ENCODE data around the gene KRT72. TPM values are rescaled to one million over a fixed set of nuclear protein-coding genes. Genes with fewer than 3 reads are reported as not detected.

The KRT72 gene
- total RNA-seq, 4 donors from 2014 or later = not detected

GRCh38 chr12:52631264-52631663 is 30.0 kb upstream of the KRT72 start:
- Histone ChIP-seq H3K27ac (replicated peaks in 1 of 4) (no peak overlapping the region), H3K9me3 (no peaks in the 10 kb centered on the region), H3K27me3 (no peaks in the 10 kb centered on the region), H3K4me1 (peaks cover 0 to 19% (median 12%) of the 10 kb centered on the region in 4 donors), H3K4me3 (no peak overlapping the region), H3K36me3 (no peaks in the 10 kb centered on the region)
- no peak for TF ChIP-seq CTCF (IDR thresholded peaks at IDR 0.05)
- no peak for TF ChIP-seq POLR2A (IDR thresholded peaks at IDR 0.05; ENCODE audit: low read depth)
- no peak for TF ChIP-seq POLR2AphosphoS5 (IDR thresholded peaks at IDR 0.05)
- TF ChIP-seq EP300 (IDR thresholded peaks at IDR 0.05) = no peak
- intact Hi-C loops (cut with DNase I) = no loop called here
- 65% methylated on average over 4 of the region's 4 CpGs for WGBS
- no peak for DNase-seq (ENCODE audit: extremely low spot score)

- no peak overlapping the region for H3K4me3 ChIP-seq
- H3K9me3 ChIP-seq = no peaks in the 10 kb centered on the region
- no peak overlapping the region for H3K27ac ChIP-seq (replicated peaks in 1 of 4)
- peak; percentile 68 for DNase-seq (ENCODE audit: extremely low spot score)
- no peaks in the 10 kb centered on the region for H3K27me3 ChIP-seq
- WGBS = 67% methylated on average over 4 of the region's 4 CpGs
- peaks cover 0 to 13% (median 7%) of the 10 kb centered on the region in 4 donors for H3K4me1 ChIP-seq
- H3K36me3 ChIP-seq = no peaks in the 10 kb centered on the region
- TF ChIP-seq POLR2AphosphoS5 (IDR thresholded peaks at IDR 0.05) (no peak), EP300 (IDR thresholded peaks at IDR 0.05) (no peak), CTCF (IDR thresholded peaks at IDR 0.05) (no peak), POLR2A (IDR thresholded peaks at IDR 0.05; ENCODE audit: low read depth) (no peak)
- intact Hi-C loops (cut with DNase I) = no loop called here
These were observed 29.4 kb upstream of the KRT72 start for GRCh38 chr12:52630599-52631200.

GRCh38 chr12:52630008-52630500 is 28.8 kb upstream of the KRT72 start:
- H3K27ac ChIP-seq (replicated peaks in 1 of 4) = no peak overlapping the region
- no peaks in the 10 kb centered on the region for H3K9me3 ChIP-seq
- WGBS = 74% methylated on average over 7 of the region's 7 CpGs
- H3K4me1 ChIP-seq = peaks cover 0 to 9% (median 6%) of the 10 kb centered on the region in 4 donors
- no peaks in the 10 kb centered on the region for H3K36me3 ChIP-seq
- DNase-seq (ENCODE audit: extremely low spot score) = peak; percentile 47
- no peak overlapping the region for H3K4me3 ChIP-seq
- H3K27me3 ChIP-seq = no peaks in the 10 kb centered on the region
- TF ChIP-seq EP300 (IDR thresholded peaks at IDR 0.05) (no peak), POLR2A (IDR thresholded peaks at IDR 0.05; ENCODE audit: low read depth) (no peak), POLR2AphosphoS5 (IDR thresholded peaks at IDR 0.05) (no peak), CTCF (IDR thresholded peaks at IDR 0.05) (no peak)
- intact Hi-C loops (cut with DNase I) = no loop called here

GRCh38 chr12:52629281-52630007 is 28.2 kb upstream of the KRT72 start:
- TF ChIP-seq POLR2A (IDR thresholded peaks at IDR 0.05; ENCODE audit: low read depth) (no peak), CTCF (IDR thresholded peaks at IDR 0.05) (no peak), POLR2AphosphoS5 (IDR thresholded peaks at IDR 0.05) (no peak), EP300 (IDR thresholded peaks at IDR 0.05) (no peak)
- DNase-seq (ENCODE audit: extremely low spot score) = peak; percentile 91
- Histone ChIP-seq H3K27me3 (no peaks in the 10 kb centered on the region), H3K9me3 (no peaks in the 10 kb centered on the region), H3K36me3 (no peaks in the 10 kb centered on the region), H3K4me1 (peaks cover 0 to 5% (median 4%) of the 10 kb centered on the region in 4 donors), H3K27ac (replicated peaks in 1 of 4) (no peak overlapping the region), H3K4me3 (no peak overlapping the region)
- WGBS = 76% methylated on average over 11 of the region's 12 CpGs
- intact Hi-C loops (cut with DNase I) = no loop called here

Measured in esophagus muscularis mucosa (tissue), 4 donors.